Spleen (tissue), 11 donors: Measurements from ENCODE around the gene ACSS1. TPM values are rescaled to one million over a fixed set of nuclear protein-coding genes. Genes with fewer than 3 reads are reported as not detected.

Experiments used
- DNase-seq: peaks from one replicate; pipeline ENCODE4 v3.0.0-alpha.2; 2020
- H3K27ac ChIP-seq, 8 donors: fragments of 200-600 bp; sonication (generic) in 7 of 8; 1 replicate in 4 of 8; 2 replicates in 4 of 8; pipeline versions ENCODE4 v1.5.0 to v1.8.0; 2016 to 2021; ENCODE audit warnings: inconsistent platforms in 4 of 8, mild to moderate bottlenecking in 4 of 8, moderate library complexity in 1 of 8
- H3K27me3 ChIP-seq, 7 donors: fragments of 200-600 bp; sonication (generic) in 6 of 7; replicated peaks in 1 of 7; 1 replicate in 4 of 7; 2 replicates in 3 of 7; pipeline versions ENCODE4 v1.5.0 to v1.8.0; 2016 to 2021; ENCODE audit warnings: inconsistent platforms in 3 of 7, mild to moderate bottlenecking in 1 of 7
- H3K36me3 ChIP-seq, 6 donors: fragments of 200-600 bp; sonication (generic) in 5 of 6; 1 replicate in 4 of 6; 2 replicates in 2 of 6; pipeline versions ENCODE4 v1.5.0 to v1.8.0; 2016 to 2021; ENCODE audit warnings: inconsistent platforms in 2 of 6
- H3K4me1 ChIP-seq, 6 donors: fragments of 200-600 bp; sonication (generic) in 5 of 6; 1 replicate in 3 of 6; 2 replicates in 3 of 6; pipeline versions ENCODE4 v1.5.0 to v1.8.0; 2016 to 2021; ENCODE audit warnings: inconsistent platforms in 3 of 6
- H3K4me3 ChIP-seq, 8 donors: fragments of 200-600 bp; sonication (generic) in 7 of 8; 1 replicate in 4 of 8; 2 replicates in 4 of 8; pipeline versions ENCODE4 v1.5.0 to v1.8.0; 2016 to 2021; ENCODE audit warnings: inconsistent platforms in 4 of 8, mild to moderate bottlenecking in 4 of 8, moderate library complexity in 2 of 8
- H3K9me3 ChIP-seq, 8 donors: fragments of 200-600 bp; sonication (generic) in 7 of 8; 1 replicate in 4 of 8; 2 replicates in 4 of 8; pipeline versions ENCODE4 v1.5.0 to v1.8.0; 2016 to 2021; ENCODE audit warnings: inconsistent platforms in 4 of 8
- POLR2A ChIP-seq, 3 donors: fragments of 450-650 bp; IDR thresholded peaks; one replicate each; pipeline ENCODE4 v1.5.1; 2017; ENCODE audit warnings: antibody characterized with exemption in 3 of 3, mild to moderate bottlenecking in 1 of 3
- POLR2AphosphoS5 ChIP-seq, 3 donors: sonication (generic); formaldehyde crosslinking; IDR thresholded peaks; one replicate each; pipeline ENCODE4 v1.5.1; 2017; ENCODE audit warnings: antibody characterized with exemption in 3 of 3
- WGBS, 5 donors: extraction: QIAGEN DNeasy Blood & Tissue Kit in 3 of 5; methylation state at CpG; one replicate each; pipeline versions ENCODE4 v1.1.5 to v1.1.7; 2013 to 2018; 5-methylcytosine and 5-hydroxymethylcytosine counted together
- intact Hi-C: fragments of 100-400 bp; cut with DNase I; formaldehyde crosslinking; loops from one replicate; pipeline ENCODE4 v1.15.0; 2023; ENCODE audit warnings: low total_unique reads
- polyA plus RNA-seq, 3 donors: library from polyadenylated mRNA; stranded (reverse); fragments of 200-250 nt; gene quantifications; one replicate each; pipeline ENCODE4 v1.2.1, GENCODE V29; 2013
- total RNA-seq, 7 donors: library from RNA; depleted of rRNA in 3 of 7; stranded (reverse); fragments of >200 nt in 3 of 7; fragmentation: NEBNext Ultra II Directional in 4 of 7; extraction: Animal tissue kit (Norgen Biotek cat#: 25700) in 4 of 7; gene quantifications; one replicate each; pipeline versions ENCODE4 v1.1.0 to v1.2.1, GENCODE V29; 2016 to 2021
- TF ChIP-seq, protein P1 (sequence below), 11 experiments: fragments of 200-600 bp in 7 of 11; fragments of 450-650 bp in 4 of 11; sonication (generic) in 4 of 11; IDR thresholded peaks in 8 of 11; conservative IDR thresholded peaks in 3 of 11; 1 replicate in 7 of 11; 2 replicates in 4 of 11; pipeline versions ENCODE4 v1.4.0 to v1.8.0; 2016 to 2021; ENCODE audit warnings: antibody characterized with exemption in 11 of 11, inconsistent platforms in 4 of 11, mild to moderate bottlenecking in 1 of 11
- donor health status: healthy with polysubstance abuse.
- donor health status: DM: no; HTN: no; CAD: no; lungs with moderate emphysema.
- donor health status: DM: no; HTN: no; CAD: no.
- donor health status: Bipolar disorder and iron deficiency.
- donor health status: healthy.
- donor health status: DM: no; HTN: no; CAD: no.
- donor health status: DM: yes; HTN: yes; CAD: no.

The ACSS1 gene
- total and polyA plus RNA-seq, 10 donors = 20.3 to 50.8 (median 36.4) TPM

DNA sequence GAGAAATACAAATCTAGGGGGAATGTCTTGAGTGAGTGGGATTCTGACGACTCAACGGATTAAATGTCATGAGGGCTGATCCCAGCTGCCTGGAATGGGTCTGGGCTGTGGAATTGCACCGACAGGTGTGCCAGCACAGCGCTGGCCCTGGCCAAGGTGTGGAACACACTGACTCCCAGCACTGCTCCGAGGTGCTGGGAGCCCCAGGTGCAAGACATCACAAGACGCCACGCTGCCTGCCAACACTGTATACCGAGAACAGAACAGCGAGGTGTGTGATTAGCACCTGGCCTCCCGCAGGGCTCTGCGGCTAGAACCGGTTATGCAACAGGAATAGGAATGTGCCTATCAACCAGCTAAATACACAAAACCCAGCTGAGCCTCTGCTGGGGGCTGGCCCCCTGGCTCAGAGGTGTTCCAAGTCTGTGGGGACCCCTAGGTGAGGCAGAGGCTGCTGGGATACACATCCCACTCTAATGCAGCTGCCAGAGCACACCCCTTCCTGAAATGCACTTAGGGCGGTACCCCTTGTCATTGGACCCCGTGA, 40.6 kb downstream of the ACSS1 start:
- intact Hi-C loops = no loop called here
- H3K9me3 ChIP-seq = no peaks in the 10 kb centered on the region

DNA sequence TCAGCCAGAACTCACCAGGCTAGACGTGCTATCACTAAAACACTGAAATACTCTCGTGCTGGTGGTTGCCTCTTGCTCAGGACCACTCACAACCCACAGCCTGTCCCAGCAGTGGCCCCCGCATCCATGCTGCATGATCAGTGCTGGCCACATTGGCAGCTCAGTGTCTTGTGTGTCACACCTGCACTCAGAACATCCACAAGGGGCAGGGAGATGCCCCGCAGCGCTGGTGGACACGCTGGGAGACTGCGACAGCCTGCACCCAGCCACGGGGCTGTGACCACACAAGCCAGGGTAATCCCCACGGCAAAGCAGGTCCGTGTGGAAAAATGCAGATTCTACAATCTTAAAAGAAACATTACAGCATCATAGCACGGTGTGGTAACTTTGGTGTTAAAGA, 41.5 kb downstream of the ACSS1 start:
- intact Hi-C loops = no loop called here
- no peaks in the 10 kb centered on the region for H3K9me3 ChIP-seq
- peak; percentile 70 for DNase-seq
- no peak overlapping the region for H3K4me3 ChIP-seq
- H3K36me3 ChIP-seq = peaks cover 3 to 100% (median 82%) of the 10 kb centered on the region in 6 donors
- WGBS, 5 donors = 91 to 94% (median 93%) methylated on average over 11 of the region's 11 CpGs
- no peak overlapping the region for H3K27ac ChIP-seq
- TF ChIP-seq POLR2AphosphoS5 (IDR thresholded peaks at IDR 0.05) = peak in 1 of 3 donors; percentile 37
- no peak for TF ChIP-seq POLR2A (IDR thresholded peaks at IDR 0.05)
- H3K27me3 ChIP-seq = no peaks in the 10 kb centered on the region
- no peaks in the 10 kb centered on the region for H3K4me1 ChIP-seq

More for the DNA sequence above, 40.6 kb downstream of the ACSS1 start:
- H3K27ac ChIP-seq = no peak overlapping the region
- H3K27me3 ChIP-seq = no peaks in the 10 kb centered on the region
- 88 to 91% (median 90%) methylated on average over 12 to 14 of the region's 14 CpGs for WGBS, 5 donors
- TF ChIP-seq POLR2A (IDR thresholded peaks at IDR 0.05) = no peak
- peak in 2 of 3 donors; percentile 13 to 39 for TF ChIP-seq POLR2AphosphoS5 (IDR thresholded peaks at IDR 0.05)
- peak; percentile 54 for DNase-seq
- H3K4me3 ChIP-seq = no peak overlapping the region
- H3K36me3 ChIP-seq = peaks cover 3 to 100% (median 76%) of the 10 kb centered on the region in 6 donors
- no peaks in the 10 kb centered on the region for H3K4me1 ChIP-seq

DNA sequence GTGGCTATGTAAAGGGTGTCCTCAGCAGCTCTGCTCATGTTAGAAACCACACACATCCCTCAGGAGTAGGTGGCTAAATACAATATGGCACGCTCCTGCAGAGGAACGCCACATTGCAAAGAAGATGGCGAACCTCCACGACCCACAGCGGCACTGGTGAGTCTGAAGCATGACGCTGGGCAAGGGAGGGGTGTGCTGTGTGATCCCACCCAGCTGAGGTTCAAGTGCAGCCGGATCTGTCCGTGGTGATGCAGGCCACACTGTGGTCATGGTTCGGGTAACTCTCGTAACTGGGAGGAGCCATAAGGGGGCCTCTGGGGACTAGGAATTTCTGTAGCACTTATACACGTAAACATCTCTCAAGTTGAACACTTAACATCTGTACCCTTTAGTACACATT, 42.0 kb downstream of the ACSS1 start:
- H3K4me3 ChIP-seq = no peak overlapping the region
- no peaks in the 10 kb centered on the region for H3K4me1 ChIP-seq
- peak; percentile 65 for DNase-seq
- H3K27ac ChIP-seq = no peak overlapping the region
- peak in 1 of 3 donors; percentile 13 for TF ChIP-seq POLR2AphosphoS5 (IDR thresholded peaks at IDR 0.05)
- TF ChIP-seq, protein P1, sequence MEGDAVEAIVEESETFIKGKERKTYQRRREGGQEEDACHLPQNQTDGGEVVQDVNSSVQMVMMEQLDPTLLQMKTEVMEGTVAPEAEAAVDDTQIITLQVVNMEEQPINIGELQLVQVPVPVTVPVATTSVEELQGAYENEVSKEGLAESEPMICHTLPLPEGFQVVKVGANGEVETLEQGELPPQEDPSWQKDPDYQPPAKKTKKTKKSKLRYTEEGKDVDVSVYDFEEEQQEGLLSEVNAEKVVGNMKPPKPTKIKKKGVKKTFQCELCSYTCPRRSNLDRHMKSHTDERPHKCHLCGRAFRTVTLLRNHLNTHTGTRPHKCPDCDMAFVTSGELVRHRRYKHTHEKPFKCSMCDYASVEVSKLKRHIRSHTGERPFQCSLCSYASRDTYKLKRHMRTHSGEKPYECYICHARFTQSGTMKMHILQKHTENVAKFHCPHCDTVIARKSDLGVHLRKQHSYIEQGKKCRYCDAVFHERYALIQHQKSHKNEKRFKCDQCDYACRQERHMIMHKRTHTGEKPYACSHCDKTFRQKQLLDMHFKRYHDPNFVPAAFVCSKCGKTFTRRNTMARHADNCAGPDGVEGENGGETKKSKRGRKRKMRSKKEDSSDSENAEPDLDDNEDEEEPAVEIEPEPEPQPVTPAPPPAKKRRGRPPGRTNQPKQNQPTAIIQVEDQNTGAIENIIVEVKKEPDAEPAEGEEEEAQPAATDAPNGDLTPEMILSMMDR (IDR thresholded peaks at IDR 0.05 in 8 of 11, conservative IDR thresholded peaks at IDR 0.05 in 3 of 11) = no peak
- intact Hi-C loops = no loop called here
- H3K9me3 ChIP-seq = no peaks in the 10 kb centered on the region
- H3K27me3 ChIP-seq = no peaks in the 10 kb centered on the region
- WGBS, 5 donors = 78 to 90% (median 82%) methylated on average over 11 of the region's 11 CpGs
- peaks cover 3 to 100% (median 79%) of the 10 kb centered on the region in 6 donors for H3K36me3 ChIP-seq

DNA sequence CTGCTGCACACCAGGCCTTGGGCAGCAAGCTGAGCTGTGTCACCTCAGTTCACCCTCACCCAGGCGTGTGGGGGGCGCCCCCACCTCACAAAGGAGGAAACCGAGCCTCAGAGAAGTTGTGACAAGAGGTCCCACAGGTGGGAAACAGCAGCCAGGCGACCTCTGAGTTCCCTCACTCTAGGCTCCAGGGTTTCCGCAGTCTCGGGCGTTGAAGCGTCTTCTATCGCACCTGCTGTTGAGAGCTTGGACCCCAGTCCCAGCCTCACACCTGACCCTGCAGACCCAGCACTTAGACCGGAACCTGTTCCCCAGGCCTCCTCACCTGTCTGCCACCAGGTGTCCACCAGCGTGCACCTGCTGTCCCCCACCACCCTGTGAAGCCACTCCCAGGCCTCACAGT, 43.1 kb downstream of the ACSS1 start:
- peak; percentile 58 for DNase-seq
- H3K4me3 ChIP-seq = no peak overlapping the region
- no peak for TF ChIP-seq POLR2A (IDR thresholded peaks at IDR 0.05)
- TF ChIP-seq POLR2AphosphoS5 (IDR thresholded peaks at IDR 0.05) = peak; percentile 17 to 66 (median 24)
- no peaks in the 10 kb centered on the region for H3K27me3 ChIP-seq
- peaks cover 3 to 100% (median 78%) of the 10 kb centered on the region in 6 donors for H3K36me3 ChIP-seq
- WGBS, 5 donors = 82 to 92% (median 88%) methylated on average over 11 of the region's 11 CpGs
- intact Hi-C loops = no loop called here
- H3K9me3 ChIP-seq = no peaks in the 10 kb centered on the region
- H3K27ac ChIP-seq = no peak overlapping the region
- H3K4me1 ChIP-seq = no peaks in the 10 kb centered on the region

DNA sequence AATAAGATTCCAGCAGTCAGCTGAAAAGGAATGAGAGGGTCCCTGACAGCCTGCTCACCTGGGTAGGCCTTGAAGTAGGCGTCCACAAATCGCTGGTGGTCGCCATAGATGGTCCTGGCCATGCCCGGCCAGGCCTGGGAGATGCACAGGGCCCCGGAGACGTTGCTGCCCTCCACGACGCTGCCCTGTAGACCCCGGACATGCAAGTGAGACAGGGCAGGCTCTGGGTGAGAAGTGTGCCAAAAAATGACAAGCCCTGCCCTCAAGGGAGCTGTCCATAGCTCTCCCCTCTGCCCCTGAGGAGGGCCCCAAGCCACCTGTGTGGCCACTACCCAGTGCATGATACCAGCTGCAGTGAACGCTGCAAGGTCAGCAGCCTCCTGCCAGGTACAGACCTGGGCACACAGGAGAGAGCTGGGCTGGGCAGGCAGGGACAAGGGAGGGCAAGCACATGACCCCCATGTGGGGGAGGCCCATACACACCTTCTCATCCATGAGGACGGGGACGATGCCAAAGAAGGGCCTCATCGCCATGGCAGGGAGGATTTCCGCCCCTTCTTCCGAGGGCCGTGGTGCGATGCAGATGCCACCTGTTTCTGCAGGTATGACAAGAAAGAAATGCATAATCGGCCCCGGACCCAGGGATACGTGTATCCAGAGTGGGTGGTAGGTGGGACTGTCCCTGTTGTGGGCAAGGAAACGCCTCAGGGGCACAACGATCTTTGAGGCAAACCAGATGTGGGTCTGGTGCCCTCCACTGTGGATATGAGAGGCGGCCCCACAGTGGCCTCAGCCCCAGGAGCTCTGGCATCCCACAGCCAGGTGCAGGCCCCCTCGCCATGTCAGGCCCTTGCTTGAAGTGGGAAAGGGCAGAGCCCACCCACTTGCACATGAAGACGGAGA, 44.2 kb downstream of the ACSS1 start:
- no peaks in the 10 kb centered on the region for H3K27me3 ChIP-seq
- TF ChIP-seq POLR2AphosphoS5 (IDR thresholded peaks at IDR 0.05) (peak in 1 of 3 donors; percentile 24), POLR2A (IDR thresholded peaks at IDR 0.05) (no peak)
- TF ChIP-seq, protein P1 (IDR thresholded peaks at IDR 0.05 in 8 of 11, conservative IDR thresholded peaks at IDR 0.05 in 3 of 11) = no peak
- no peaks in the 10 kb centered on the region for H3K9me3 ChIP-seq
- H3K27ac ChIP-seq = no peak overlapping the region
- no peaks in the 10 kb centered on the region for H3K4me1 ChIP-seq
- H3K4me3 ChIP-seq = no peak overlapping the region
- peak; percentile 71 for DNase-seq
- intact Hi-C loops = no loop called here
- 92 to 96% (median 93%) methylated on average over 20 to 25 of the region's 25 CpGs for WGBS, 5 donors
- H3K36me3 ChIP-seq = peaks cover 3 to 100% (median 83%) of the 10 kb centered on the region in 6 donors
